Keratinocyte (primary cell): ENCODE measurements around the gene CCDC83. TPM values are rescaled to one million over a fixed set of nuclear protein-coding genes. Genes with fewer than 3 reads are reported as not detected.

Experiments
- DNase-seq: peaks from one replicate; pipeline ENCODE4 v3.0.0-alpha.2; 2011; ENCODE audit warnings: low read depth, missing footprints, low spot score
- FAIRE-seq: peaks from 2 replicates; lab custom pipeline; 2011; peaks lifted over from hg19 to GRCh38; lab: Jason Lieb, UNC
- H2AFZ ChIP-seq: 2 replicates; pipeline ENCODE4 v1.6.0; 2012; ENCODE audit warnings: low read length, control low read depth, inconsistent platforms; ENCODE audit not compliant: control insufficient read depth
- H3K27ac ChIP-seq: 2 replicates; pipeline ENCODE4 v1.5.1; 2011; ENCODE audit warnings: low read length; ENCODE audit not compliant: control insufficient read depth, insufficient read depth
- H3K27me3 ChIP-seq: 3 replicates; pipeline ENCODE4 v1.6.0; 2011; ENCODE audit warnings: low read length; ENCODE audit not compliant: control insufficient read depth, insufficient read depth; ENCODE audit errors: extremely low read depth
- H3K36me3 ChIP-seq, 2 experiments: 2 replicates in 1 of 2; 3 replicates in 1 of 2; pipeline ENCODE4 v1.5.1; 2011; ENCODE audit warnings: low read length in 2 of 2, mild to moderate bottlenecking in 1 of 2; ENCODE audit not compliant: control insufficient read depth in 2 of 2, insufficient read depth in 2 of 2; ENCODE audit errors: extremely low read depth in 1 of 2
- H3K4me1 ChIP-seq: 3 replicates; pipeline ENCODE4 v1.5.1; 2011; ENCODE audit warnings: low read length; ENCODE audit not compliant: control insufficient read depth, insufficient read depth; ENCODE audit errors: extremely low read depth
- H3K4me2 ChIP-seq: 3 replicates; pipeline ENCODE4 v1.6.0; 2011; ENCODE audit warnings: low read depth, low read length; ENCODE audit not compliant: control insufficient read depth, insufficient read depth; ENCODE audit errors: extremely low read depth
- H3K4me3 ChIP-seq, 3 experiments: fragments of 200-600 bp in 1 of 3; sonication (generic) in 1 of 3; 2 replicates in 2 of 3; 3 replicates in 1 of 3; pipeline ENCODE4 v1.5.1; 2011 to 2016; ENCODE audit warnings: low read length in 3 of 3, mild to moderate bottlenecking in 3 of 3, control low read depth in 2 of 3, inconsistent platforms in 1 of 3, low read depth in 1 of 3, mixed read lengths in 1 of 3, mixed run types in 1 of 3, moderate library complexity in 1 of 3; ENCODE audit not compliant: control insufficient read depth in 2 of 3, insufficient read depth in 2 of 3; ENCODE audit errors: extremely low read depth in 1 of 3
- H3K79me2 ChIP-seq: 2 replicates; pipeline ENCODE4 v1.6.0; 2012; ENCODE audit warnings: low read length; ENCODE audit not compliant: control insufficient read depth, insufficient read depth
- H3K9ac ChIP-seq: 3 replicates; pipeline ENCODE4 v1.6.0; 2011; ENCODE audit warnings: low read length; ENCODE audit not compliant: control insufficient read depth, insufficient read depth; ENCODE audit errors: extremely low read depth
- H3K9me1 ChIP-seq: 3 replicates; pipeline ENCODE4 v1.6.0; 2011; ENCODE audit warnings: low read length; ENCODE audit not compliant: control insufficient read depth, insufficient read depth; ENCODE audit errors: extremely low read depth
- H3K9me3 ChIP-seq: 2 replicates; pipeline ENCODE4 v1.5.1; 2012; ENCODE audit warnings: low read depth, low read length; ENCODE audit not compliant: control insufficient read depth
- H4K20me1 ChIP-seq: 3 replicates; pipeline ENCODE4 v1.6.0; 2011; ENCODE audit warnings: low read length; ENCODE audit not compliant: control insufficient read depth, insufficient read depth; ENCODE audit errors: extremely low read depth
- EZH2 ChIP-seq: IDR thresholded peaks from one replicate; pipeline ENCODE4 v1.6.1; 2012; ENCODE audit warnings: inconsistent platforms, mild to moderate bottlenecking, low read length, moderate library complexity
- dilution Hi-C: fragments of 300-500 bp; cut with MboI; formaldehyde crosslinking; loops from one replicate; pipeline ENCODE4 v1.7.0; 2020; ENCODE audit warnings: low sequenced_read_pairs; ENCODE audit not compliant: extremely low pct_ligation_motif_present
- polyA plus RNA-seq, 5 experiments: library from polyadenylated mRNA; depleted of rRNA in 3 of 5; stranded (reverse) in 3 of 5; stranded (forward) in 1 of 5; unstranded in 1 of 5; fragments of >200 nt; gene quantifications; 1 replicate in 1 of 5; 2 replicates in 3 of 5; 3 replicates in 1 of 5; pipeline versions ENCODE4 v1.2.1 to v1.2.3, GENCODE V29; 2011 to 2012; ENCODE audit warnings: missing spikeins in 2 of 5, low read depth in 1 of 5, low replicate concordance in 1 of 5
- TF ChIP-seq, protein P1 (sequence below), 3 experiments: IDR thresholded peaks in 1 of 3; conservative IDR thresholded peaks in 1 of 3; optimal IDR thresholded peaks in 1 of 3; 2 replicates in 2 of 3; 3 replicates in 1 of 3; pipeline versions ENCODE3 to v1.5.1; 2011; ENCODE audit warnings: low read length in 3 of 3, mild to moderate bottlenecking in 3 of 3, moderate library complexity in 2 of 3, control low read depth in 1 of 3, inconsistent platforms in 1 of 3; ENCODE audit not compliant: insufficient read depth in 2 of 3; ENCODE audit errors: extremely low read depth in 1 of 3

Gene CCDC83
- polyA plus RNA-seq, 1 donor (not counting 4 experiments of a cell fraction or from before 2014, with no cell fraction given), result not detected

DNA sequence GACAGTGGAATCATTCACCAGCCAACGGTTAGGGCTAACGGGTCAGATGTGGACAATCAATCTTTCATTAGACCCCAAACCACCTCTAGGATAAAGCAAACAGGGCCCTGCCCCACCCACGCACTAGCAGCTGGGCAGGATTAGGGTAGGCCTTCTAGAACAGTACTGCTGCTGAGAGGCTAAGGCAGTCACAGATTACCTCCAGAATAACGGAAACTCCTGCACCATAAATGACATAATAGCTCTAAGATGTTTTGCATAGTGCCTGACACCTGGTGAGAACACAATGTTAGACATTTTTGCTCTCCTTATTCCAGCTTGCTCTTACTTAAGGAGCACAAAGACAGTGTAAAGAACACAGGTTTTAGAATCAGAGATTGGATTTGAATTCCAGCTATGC, 46.0 kb upstream of the CCDC83 start:
- Histone ChIP-seq H3K9me3 (no peaks in the 10 kb centered on the region), H3K36me3 (no peaks in the 10 kb centered on the region), H2AFZ (no peak overlapping the region), H3K9me1 (no peaks in the 10 kb centered on the region), H3K4me2 (no peak overlapping the region), H4K20me1 (no peaks in the 10 kb centered on the region), H3K9ac (no peak overlapping the region), H3K4me3 (no peak overlapping the region), H3K79me2 (no peaks in the 10 kb centered on the region), H3K27me3 (no peaks in the 10 kb centered on the region), H3K27ac (no peak overlapping the region), H3K4me1 (peaks cover 24% of the 10 kb centered on the region)
- no peak for DNase-seq
- TF ChIP-seq, protein P1, sequence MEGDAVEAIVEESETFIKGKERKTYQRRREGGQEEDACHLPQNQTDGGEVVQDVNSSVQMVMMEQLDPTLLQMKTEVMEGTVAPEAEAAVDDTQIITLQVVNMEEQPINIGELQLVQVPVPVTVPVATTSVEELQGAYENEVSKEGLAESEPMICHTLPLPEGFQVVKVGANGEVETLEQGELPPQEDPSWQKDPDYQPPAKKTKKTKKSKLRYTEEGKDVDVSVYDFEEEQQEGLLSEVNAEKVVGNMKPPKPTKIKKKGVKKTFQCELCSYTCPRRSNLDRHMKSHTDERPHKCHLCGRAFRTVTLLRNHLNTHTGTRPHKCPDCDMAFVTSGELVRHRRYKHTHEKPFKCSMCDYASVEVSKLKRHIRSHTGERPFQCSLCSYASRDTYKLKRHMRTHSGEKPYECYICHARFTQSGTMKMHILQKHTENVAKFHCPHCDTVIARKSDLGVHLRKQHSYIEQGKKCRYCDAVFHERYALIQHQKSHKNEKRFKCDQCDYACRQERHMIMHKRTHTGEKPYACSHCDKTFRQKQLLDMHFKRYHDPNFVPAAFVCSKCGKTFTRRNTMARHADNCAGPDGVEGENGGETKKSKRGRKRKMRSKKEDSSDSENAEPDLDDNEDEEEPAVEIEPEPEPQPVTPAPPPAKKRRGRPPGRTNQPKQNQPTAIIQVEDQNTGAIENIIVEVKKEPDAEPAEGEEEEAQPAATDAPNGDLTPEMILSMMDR (optimal IDR thresholded peaks at IDR 0.05 in 1 of 3, IDR thresholded peaks at IDR 0.05 in 1 of 3, conservative IDR thresholded peaks at IDR 0.05 in 1 of 3; ENCODE audit: extremely low read depth in 1 of 3, insufficient read depth in 2 of 3, low read length in 3 of 3), result no peak
- no peak for TF ChIP-seq EZH2
- dilution Hi-C loops, result no loop called here
- no peak for FAIRE-seq

DNA sequence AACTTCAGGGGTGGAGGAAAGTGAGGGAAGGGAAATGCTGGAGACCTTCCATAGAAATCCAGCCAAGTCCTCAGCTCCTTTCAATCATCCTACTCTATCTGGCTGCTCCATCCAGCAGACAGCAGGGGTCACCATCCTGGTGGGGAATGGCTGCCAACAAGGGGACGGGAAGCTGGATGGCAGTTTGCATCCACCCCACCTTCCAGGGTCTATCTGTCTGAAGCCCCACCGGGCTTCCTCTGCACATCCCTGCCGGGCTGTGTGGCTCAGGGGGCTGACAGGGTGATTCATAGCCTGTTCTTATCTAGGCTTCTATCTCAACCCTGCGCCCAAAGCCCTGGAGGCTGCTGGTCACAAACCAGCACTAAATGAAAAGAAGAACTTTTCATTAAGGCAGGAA, 45.3 kb upstream of the CCDC83 start:
- dilution Hi-C loops, result no loop called here
- H3K27me3 ChIP-seq, result no peaks in the 10 kb centered on the region
- H3K9ac ChIP-seq, result no peak overlapping the region
- no peak for FAIRE-seq
- H3K79me2 ChIP-seq, result no peaks in the 10 kb centered on the region
- no peaks in the 10 kb centered on the region for H4K20me1 ChIP-seq
- H3K4me2 ChIP-seq, result no peak overlapping the region
- no peak overlapping the region for H2AFZ ChIP-seq
- H3K36me3 ChIP-seq, result no peaks in the 10 kb centered on the region
- H3K4me1 ChIP-seq, result peaks cover 26% of the 10 kb centered on the region
- H3K27ac ChIP-seq, result no peak overlapping the region
- no peak for TF ChIP-seq EZH2
- TF ChIP-seq, protein P1 (optimal IDR thresholded peaks at IDR 0.05 in 1 of 3, IDR thresholded peaks at IDR 0.05 in 1 of 3, conservative IDR thresholded peaks at IDR 0.05 in 1 of 3; ENCODE audit: extremely low read depth in 1 of 3, insufficient read depth in 2 of 3, low read length in 3 of 3), result peak in 1 of 3 experiments; percentile 31
- no peaks in the 10 kb centered on the region for H3K9me3 ChIP-seq
- H3K4me3 ChIP-seq, result no peak overlapping the region
- H3K9me1 ChIP-seq, result no peaks in the 10 kb centered on the region
- no peak for DNase-seq
